T-helper 1 cell treated with Interleukin-12 subunit alpha and Interleukin-12 subunit beta and Interleukin-4 antibody, amounts not matched to agents 30 μg/mL and 1 μg/mL, for 36 hours (primary cell): Measurements from ENCODE around the gene SF1.
A peak's percentile ranks its signal among the peaks of the same experiment; 100 is the strongest.

Experiments
- H3K27ac Mint-ChIP-seq: one replicate; pipeline ENCODE4 v1.8.0; 2021; ENCODE audit warnings: mild to moderate bottlenecking, mixed read lengths
- H3K27me3 Mint-ChIP-seq: one replicate; pipeline ENCODE4 v1.8.0; 2021; ENCODE audit warnings: low read depth, mixed read lengths
- H3K36me3 Mint-ChIP-seq: one replicate; pipeline ENCODE4 v1.8.0; 2021; ENCODE audit warnings: low read depth, mixed read lengths
- H3K4me1 Mint-ChIP-seq: one replicate; pipeline ENCODE4 v1.8.0; 2021; ENCODE audit warnings: low read depth, mixed read lengths
- H3K4me3 Mint-ChIP-seq: one replicate; pipeline ENCODE4 v1.8.0; 2021; ENCODE audit warnings: mild to moderate bottlenecking, moderate library complexity, mixed read lengths
- H3K9me3 Mint-ChIP-seq: one replicate; pipeline ENCODE4 v1.8.0; 2021; ENCODE audit warnings: mixed read lengths

The SF1 gene

DNA sequence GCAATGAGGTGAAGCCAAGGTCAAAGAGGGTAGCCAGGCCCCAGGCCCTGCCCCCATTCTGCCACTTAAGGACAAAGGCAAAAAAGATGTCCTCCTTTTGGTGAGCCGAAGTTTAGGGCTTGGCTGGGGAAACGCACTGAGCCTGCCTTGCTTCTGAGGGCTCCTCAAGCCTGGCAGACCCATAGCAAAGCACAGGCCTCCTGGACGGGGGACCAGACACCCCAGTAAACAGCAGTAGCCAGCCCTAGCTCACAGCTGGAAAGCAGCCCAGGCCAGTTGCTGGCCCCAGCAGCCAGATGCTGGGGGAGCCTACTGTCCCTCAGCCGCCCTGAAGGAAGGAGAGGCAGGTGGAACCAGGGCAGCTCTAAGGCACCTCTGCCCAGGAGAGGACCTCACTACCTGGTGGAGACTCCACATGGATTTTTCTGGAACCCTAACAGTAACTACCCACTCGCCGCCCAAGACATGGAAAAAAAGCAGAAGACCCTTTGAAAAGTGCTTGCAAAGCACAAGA, 14.8 kb downstream of the SF1 start:
- H3K36me3 Mint-ChIP-seq: peaks cover 66% of the 10 kb centered on the region

DNA sequence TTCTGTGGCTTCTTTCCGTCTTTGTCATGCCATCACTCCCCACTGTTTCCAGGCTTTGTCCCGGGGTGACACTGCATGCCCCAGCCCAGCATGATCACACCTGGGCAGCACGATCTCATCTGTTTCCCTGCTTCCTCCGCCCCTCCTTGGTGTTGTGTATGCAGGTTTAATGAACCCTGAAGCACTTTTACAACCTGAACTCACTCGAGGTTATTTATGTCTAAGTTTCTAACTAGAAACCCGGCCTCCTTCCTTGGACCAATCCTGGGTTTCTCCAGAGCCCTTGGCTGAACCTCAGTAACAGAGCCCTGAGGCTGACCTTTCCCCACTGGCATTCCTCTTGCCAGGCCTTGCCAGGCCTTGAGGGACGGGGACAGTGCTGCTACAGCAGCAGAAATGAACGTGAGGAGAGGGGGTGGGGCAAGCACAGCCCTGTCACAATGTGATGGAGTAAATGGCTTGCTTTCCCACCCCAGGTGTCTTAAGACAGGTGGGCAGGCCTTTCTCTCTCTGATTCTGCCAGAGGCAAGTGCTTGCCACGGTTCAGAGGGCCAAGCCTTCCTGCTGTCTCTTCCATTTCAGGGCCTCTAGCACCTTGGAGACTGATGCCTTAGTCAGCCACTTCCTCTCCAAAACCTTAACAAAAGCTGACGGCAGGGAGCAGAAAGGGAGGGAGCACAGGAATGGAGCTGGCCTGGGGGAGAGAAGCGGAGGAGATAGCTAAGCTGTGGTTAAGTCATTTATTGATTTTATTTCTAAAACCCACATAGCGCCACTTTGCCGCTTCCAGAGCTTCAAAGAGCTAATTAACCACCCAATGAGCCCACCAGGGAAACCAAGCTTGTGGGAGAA, 15.4 kb downstream of the SF1 start:
- Mint-ChIP-seq H3K4me1 (peaks cover 59% of the 10 kb centered on the region), H3K27ac (peak overlapping the region; percentile 96), H3K27me3 (no peaks in the 10 kb centered on the region), H3K9me3 (no peaks in the 10 kb centered on the region), H3K36me3 (peaks cover 60% of the 10 kb centered on the region), H3K4me3 (peak overlapping the region; percentile 89)

More for the DNA sequence above, 14.8 kb downstream of the SF1 start:
- peak overlapping the region; percentile 89 for H3K4me3 Mint-ChIP-seq
- H3K9me3 Mint-ChIP-seq: no peaks in the 10 kb centered on the region
- H3K27ac Mint-ChIP-seq: peak overlapping the region; percentile 96
- no peaks in the 10 kb centered on the region for H3K27me3 Mint-ChIP-seq
- H3K4me1 Mint-ChIP-seq: peaks cover 63% of the 10 kb centered on the region

DNA sequence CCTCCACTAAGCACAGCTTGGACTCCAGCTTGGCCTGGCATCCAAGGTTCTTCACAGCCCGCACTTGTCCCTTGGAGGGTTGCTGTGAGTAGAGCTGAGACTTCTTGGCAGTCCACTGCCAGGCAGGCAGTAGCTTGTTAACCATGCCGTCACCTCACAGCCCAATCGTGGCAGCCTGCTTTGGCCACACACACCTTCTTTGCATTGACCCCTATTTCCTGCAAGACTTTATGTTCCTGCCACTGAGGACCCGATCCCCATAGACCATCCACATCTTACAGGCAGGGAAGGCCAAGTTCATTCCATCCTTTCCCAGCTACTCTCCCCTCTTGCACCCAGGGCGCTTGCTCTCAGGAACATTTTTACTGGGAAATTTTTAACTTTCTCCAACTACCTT, 16.1 kb downstream of the SF1 start:
- peaks cover 55% of the 10 kb centered on the region for H3K4me1 Mint-ChIP-seq
- peak overlapping the region; percentile 89 for H3K4me3 Mint-ChIP-seq
- peaks cover 54% of the 10 kb centered on the region for H3K36me3 Mint-ChIP-seq
- H3K27me3 Mint-ChIP-seq: no peaks in the 10 kb centered on the region
- no peaks in the 10 kb centered on the region for H3K9me3 Mint-ChIP-seq
- peak overlapping the region; percentile 96 for H3K27ac Mint-ChIP-seq

DNA sequence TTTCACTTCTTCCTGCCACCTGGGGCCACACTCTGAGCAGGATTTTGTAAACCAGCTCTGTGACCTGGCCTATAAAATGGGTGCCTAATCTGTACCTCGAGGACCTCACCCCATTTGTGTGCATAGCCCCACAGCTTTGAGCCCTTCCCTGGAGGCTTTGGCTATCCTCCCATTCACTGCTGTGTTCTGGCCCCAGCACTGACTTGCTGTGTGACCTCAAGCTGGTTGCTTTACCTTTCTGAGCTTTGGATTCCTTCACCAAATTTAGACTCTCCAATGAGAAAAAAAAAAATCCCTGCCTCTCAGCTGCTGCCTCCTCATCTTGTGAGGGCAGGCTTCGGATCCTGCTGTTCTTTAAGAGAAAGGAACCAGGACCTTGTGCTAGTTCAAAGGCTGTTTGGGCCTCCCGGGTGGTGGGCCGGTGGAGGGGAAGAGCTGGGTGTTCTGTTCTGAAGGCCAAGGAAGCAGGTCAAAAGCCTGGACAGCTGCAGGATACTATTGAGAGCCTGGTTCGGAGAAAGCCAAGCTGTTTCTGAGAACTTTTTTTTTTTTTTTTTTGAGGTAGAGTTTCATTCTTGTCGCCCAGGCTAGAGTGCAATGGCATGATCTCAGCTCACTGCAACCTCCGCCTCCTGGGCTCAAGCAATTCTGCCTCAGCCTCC, 17.5 kb downstream of the SF1 start:
- Mint-ChIP-seq H3K4me1 (peaks cover 52% of the 10 kb centered on the region), H3K4me3 (peak overlapping the region; percentile 55), H3K27ac (peak overlapping the region; percentile 96), H3K27me3 (no peaks in the 10 kb centered on the region), H3K36me3 (peaks cover 45% of the 10 kb centered on the region), H3K9me3 (no peaks in the 10 kb centered on the region)

DNA sequence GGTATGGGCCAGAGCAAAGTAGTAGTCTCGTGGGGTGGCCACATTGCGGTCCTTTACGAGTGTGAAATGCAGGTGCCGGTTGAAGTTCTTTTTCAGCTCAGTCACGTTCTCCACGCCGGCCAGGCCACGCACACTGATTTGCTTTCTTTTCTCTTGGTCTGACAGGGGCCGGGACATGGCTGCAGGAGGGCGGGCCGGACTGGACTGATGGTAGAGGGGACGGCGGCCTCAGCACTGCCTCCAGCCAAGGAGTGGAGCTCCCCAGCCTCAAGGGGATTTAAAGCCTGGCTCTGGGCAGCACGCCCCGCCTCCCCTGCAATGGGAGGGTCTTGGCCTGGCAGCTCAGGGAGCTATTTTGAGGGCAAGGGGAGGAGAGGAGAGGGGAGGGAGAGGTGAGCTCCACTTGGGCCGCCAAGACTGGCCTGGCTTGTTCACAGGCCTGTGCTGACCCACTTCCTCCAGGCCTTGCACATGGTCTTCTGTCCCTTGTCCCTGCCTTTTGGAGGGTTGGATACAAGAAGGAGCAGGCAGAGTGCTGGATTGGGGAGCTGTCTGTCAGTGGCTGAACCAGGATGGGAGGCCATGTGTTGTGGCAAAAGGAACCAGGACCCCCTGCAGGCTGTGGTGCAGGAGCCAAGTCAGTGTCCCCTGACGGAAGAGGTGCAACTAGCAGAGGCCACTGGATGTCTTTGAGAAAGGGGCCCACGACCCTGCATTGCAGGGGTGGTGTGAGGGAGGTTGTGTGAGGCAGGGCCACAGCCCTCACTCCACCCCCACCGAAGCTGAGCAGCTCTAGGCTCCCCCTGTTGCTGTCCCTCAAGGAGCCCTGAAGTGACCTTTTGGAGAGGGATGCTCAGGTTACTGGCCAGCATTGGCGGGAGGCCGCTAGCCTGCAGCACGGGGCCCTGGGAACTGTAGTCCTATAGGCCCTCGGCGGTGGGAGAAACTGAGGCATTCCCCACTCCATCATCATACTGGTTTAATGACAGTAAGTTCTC, 18.3 kb downstream of the SF1 start, which contains the start of gene PYGM:
PYGM (minus strand) TSS at position 253 of the 998 bp plus-strand sequence; CDS start at position 177, 76 bp downstream.
- Mint-ChIP-seq H3K27me3 (no peaks in the 10 kb centered on the region), H3K9me3 (no peaks in the 10 kb centered on the region), H3K27ac (peak within 1 kb of the TSS; percentile 96), H3K4me1 (peaks cover 45% of the 10 kb centered on the region), H3K4me3 (peak within 1 kb of the TSS; percentile 55), H3K36me3 (peaks cover 40% of the 10 kb centered on the region)

DNA sequence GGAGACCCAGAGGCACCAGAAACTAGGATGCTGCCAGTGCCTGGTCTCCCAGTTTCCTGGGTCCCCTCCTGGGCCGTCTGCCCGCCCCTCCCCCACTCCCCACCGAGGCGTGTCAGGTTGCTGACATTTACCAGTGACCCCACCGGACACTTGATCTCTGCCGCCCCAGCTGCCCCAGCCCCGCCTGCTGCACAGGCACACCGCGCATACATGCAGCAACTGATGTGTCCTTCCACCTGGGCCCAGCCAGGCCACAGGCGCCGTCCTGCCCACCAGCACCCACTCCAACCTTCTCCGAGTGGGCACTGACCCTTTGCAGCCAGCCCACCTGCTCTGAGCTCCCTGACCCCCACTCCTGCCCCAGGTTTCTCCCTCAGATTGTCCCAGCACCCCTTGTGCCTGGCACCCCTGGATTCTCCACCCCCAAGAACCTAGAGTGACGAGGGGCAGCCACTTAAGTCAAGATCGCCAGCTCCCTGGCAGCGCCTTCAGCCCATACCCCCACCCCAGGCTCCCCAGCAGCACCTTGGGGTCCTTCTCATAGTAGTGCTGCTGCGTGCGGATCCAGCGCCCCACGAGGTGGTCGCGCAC, 19.1 kb downstream of the SF1 start:
- H3K4me1 Mint-ChIP-seq: peaks cover 38% of the 10 kb centered on the region
- peaks cover 32% of the 10 kb centered on the region for H3K36me3 Mint-ChIP-seq
- no peaks in the 10 kb centered on the region for H3K9me3 Mint-ChIP-seq
- no peaks in the 10 kb centered on the region for H3K27me3 Mint-ChIP-seq
- H3K27ac Mint-ChIP-seq: peak overlapping the region; percentile 55
- H3K4me3 Mint-ChIP-seq: no peak overlapping the region

DNA sequence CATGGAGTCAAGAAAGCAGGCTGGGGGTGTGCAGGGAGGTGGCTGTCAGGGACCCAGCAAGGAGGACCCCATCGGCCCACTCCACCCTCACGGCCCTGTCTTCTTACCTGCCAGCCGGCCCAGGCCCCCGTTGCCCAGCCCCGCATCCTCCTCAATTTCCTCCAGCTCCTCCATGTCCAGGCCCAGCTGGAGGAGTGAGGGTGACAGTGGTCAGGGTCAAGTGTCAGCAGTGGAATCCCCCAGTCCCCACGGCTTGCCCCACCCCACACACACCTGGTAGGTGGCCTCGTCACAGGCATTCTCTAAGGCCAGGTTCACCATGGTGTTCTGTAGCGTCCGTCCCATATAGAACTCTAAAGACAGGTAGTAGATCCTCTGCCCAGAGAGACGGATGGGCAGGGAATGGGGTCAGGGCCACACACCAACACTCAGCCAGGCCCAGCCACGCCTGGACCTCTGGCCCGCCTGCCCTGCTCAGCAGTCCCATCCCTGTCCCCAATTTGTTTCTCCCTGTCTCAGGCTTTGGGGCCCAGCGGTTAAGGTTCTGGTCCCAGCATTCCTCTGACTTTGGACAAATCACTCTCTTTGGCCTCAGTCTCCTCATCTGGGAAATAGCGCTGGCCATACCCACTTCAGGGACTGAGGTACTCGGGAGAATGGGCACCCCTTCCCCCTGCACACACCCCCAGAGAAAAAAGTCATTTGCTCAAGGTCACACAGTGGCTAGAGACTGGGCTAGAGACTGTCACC, 19.8 kb downstream of the SF1 start:
- Mint-ChIP-seq H3K4me3 (no peak overlapping the region), H3K36me3 (peaks cover 25% of the 10 kb centered on the region), H3K9me3 (no peaks in the 10 kb centered on the region), H3K4me1 (peaks cover 32% of the 10 kb centered on the region), H3K27ac (no peak overlapping the region), H3K27me3 (no peaks in the 10 kb centered on the region)

DNA sequence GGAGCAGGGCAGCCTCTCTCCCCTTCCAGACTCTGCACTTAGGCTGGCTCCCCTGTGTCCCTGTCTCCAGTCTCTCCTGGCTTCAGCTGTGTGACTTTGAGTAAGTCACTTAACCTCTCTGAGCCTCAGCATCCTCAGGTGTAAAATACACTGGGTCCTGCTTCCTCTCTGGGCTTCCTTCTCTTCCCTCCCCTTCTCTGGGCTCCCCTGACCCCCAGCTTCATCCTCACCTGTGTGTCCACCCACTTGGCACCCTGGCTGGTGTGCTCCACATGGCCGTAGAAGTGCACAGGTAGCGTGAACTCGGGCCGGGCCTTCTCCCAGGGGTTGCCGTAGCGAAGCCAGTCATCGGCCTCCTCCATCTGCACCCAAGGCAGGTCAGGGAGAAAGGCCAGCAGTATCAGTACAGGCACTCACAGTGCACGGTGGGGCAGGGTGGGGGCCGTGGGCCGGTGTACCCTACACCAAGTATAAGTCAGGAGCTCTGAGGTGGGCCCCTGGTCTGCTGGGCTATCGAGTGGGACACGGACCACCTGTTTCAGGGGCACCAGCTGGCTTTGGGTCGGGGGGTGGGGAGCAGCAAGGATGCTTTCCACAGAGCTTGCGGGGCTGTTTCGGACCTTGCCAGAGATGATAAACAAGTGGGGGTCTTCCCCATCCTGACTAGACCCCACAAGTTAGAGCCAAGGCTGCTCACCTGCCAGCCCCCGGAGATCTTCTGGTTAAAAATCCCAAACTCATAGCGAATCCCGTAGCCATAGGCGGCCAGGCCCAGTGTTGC, 20.6 kb downstream of the SF1 start:
- Mint-ChIP-seq H3K27me3 (no peaks in the 10 kb centered on the region), H3K27ac (no peak overlapping the region), H3K9me3 (no peaks in the 10 kb centered on the region), H3K4me3 (no peak overlapping the region), H3K4me1 (peaks cover 24% of the 10 kb centered on the region), H3K36me3 (peaks cover 23% of the 10 kb centered on the region)

DNA sequence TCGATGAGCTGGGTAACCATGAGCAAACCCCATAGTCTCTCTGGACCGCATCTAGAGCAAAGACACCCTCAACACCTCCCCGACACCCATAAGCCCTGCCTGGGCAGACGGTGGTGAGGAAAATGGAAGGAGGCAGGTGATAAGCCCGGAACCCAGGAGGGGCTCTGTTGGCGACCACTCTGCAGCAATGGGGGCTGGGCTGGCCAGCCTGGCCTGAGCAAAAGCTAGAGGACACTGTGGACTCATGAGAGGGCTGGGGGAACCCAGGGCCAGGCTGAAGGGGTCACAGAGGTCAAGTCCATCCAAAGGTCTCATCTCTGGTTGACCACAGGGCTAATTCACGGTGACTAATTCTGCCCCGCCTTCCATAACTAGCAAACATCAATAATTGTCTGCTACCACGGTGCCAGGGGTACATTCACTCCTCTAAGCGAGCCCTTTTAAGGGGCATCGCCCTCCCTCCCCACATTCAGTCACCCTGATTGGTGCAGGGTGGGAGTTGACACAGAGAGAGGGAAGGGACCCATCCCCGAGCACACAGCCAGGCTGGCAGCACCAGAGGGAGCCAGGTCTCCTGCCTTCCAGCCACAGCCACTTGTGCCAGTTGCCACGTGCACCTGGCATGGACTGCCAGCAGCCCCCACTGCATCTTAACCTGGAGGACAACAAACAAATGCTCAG, 22.5 kb downstream of the SF1 start:
- H3K27ac Mint-ChIP-seq: no peak overlapping the region
- H3K36me3 Mint-ChIP-seq: peaks cover 21% of the 10 kb centered on the region
- H3K4me1 Mint-ChIP-seq: peaks cover 11% of the 10 kb centered on the region

DNA sequence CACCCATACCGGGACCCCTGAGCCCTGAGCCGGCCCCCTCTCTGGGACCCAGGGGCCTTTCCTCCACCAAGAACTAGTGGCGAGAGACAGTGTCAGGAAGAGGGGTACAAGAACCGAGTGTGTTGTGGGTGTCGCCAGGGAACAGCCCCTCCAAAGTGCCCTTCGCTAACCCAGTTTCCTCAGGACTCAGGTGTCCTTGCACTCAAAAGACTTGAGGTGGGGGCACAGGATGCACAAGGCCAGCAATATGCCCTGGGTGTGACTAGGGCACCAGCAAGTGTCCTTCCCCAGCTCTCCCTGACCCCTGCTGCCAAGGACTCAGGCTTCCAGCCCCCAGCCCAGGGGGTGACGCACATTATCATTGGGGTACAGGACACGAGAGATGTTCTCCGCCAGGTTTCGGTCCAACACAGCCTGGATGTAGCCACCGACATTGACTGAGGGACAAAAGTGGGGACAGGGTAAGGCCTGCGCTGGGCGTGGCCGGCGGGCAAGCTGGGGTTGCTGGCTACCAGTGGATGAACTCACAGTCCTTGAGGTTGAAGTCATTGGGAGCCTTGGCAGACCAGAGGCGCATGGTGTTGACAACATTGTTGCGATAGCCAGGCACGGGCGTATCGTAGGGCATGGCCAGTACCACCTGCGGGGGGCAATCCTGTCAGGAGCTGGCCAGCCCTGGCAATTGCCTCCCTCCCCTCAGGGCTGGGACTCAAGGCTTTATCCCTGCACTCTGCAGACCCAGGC, 23.3 kb downstream of the SF1 start:
- Mint-ChIP-seq H3K9me3 (no peaks in the 10 kb centered on the region), H3K27me3 (no peaks in the 10 kb centered on the region), H3K4me1 (peaks cover 12% of the 10 kb centered on the region), H3K4me3 (no peak overlapping the region), H3K36me3 (peaks cover 24% of the 10 kb centered on the region), H3K27ac (no peak overlapping the region)

More for the DNA sequence above, 22.5 kb downstream of the SF1 start:
- H3K27me3 Mint-ChIP-seq: no peaks in the 10 kb centered on the region
- no peak overlapping the region for H3K4me3 Mint-ChIP-seq
- H3K9me3 Mint-ChIP-seq: no peaks in the 10 kb centered on the region

DNA sequence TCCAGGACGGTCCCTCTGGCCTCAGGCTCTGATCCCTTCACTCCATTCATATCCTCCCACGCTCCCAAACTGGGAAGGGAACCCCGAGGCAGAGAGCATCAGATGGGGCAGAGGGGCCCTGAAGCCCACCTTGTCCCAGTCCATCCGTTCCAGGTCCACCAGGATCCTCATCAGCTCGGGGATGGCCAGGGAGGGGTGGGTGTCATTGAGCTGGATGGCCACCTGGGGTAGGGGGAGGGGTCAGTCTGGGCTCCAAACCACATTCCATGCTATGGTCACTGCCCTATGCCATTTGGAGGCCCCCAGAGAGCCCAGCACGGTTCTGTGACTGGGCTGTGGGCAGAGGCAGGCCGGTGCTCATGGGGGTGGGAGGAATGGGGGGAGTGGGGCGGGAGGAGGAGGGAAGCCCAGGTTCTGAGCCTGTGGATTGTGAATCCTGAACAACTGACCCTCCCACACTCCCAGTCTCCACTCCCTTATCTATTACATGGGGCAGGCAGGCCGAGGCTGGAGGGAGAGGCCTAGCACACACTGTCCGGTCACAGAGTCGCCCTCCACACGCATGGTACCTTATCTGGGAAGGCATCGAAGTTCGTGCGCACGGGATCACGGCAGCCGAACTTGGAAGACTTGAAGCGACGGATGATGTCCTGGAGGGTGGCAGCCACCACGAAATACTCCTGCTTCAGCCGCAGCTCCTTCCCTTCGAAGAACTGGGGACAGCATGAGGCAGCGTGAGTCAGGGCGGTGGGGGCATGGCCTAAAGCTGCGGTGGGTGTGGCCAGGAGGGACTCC, 24.0 kb downstream of the SF1 start:
- Mint-ChIP-seq H3K27ac (no peak overlapping the region), H3K9me3 (no peaks in the 10 kb centered on the region), H3K4me1 (peaks cover 9% of the 10 kb centered on the region), H3K36me3 (peaks cover 22% of the 10 kb centered on the region), H3K4me3 (no peak overlapping the region), H3K27me3 (no peaks in the 10 kb centered on the region)
